Measurements from ENCODE around the gene RCN2.

- TF ChIP-seq CTCF (IDR thresholded peaks at IDR 0.05): no peak
- no peak for TF ChIP-seq EZH2phosphoT487 (IDR thresholded peaks at IDR 0.05)
Observed at GRCh38 chr15:76904461-76905012, 27.0 kb upstream of the RCN2 start.

Measured in neural progenitor cell (in vitro differentiated cells).